Ishikawa (cell line): ENCODE measurements around the gene C1orf198.

Source experiments
- CEBPB ChIP-seq: IDR thresholded peaks from 2 replicates; pipeline ENCODE4 v1.6.1; 2012
- CREB1 ChIP-seq: IDR thresholded peaks from 2 replicates; pipeline ENCODE4 v1.6.1; 2012; ENCODE audit warnings: low read depth
- EGR1 ChIP-seq: IDR thresholded peaks from 2 replicates; pipeline ENCODE4 v1.6.1; 2012
- EP300 ChIP-seq: IDR thresholded peaks from 2 replicates; pipeline ENCODE4 v1.6.1; 2012; ENCODE audit warnings: borderline replicate concordance
- FOXM1 ChIP-seq: IDR thresholded peaks from 2 replicates; pipeline ENCODE4 v1.6.1; 2012; ENCODE audit warnings: low read depth, borderline replicate concordance
- MAX ChIP-seq: IDR thresholded peaks from 2 replicates; pipeline ENCODE4 v1.6.1; 2012
- NFIC ChIP-seq: IDR thresholded peaks from 2 replicates; pipeline ENCODE4 v1.6.1; 2012
- RAD21 ChIP-seq: IDR thresholded peaks from 2 replicates; pipeline ENCODE4 v1.6.1; 2012; ENCODE audit warnings: low read depth
- REST ChIP-seq: IDR thresholded peaks from 2 replicates; pipeline ENCODE4 v1.6.1; 2012; ENCODE audit warnings: low read depth, mild to moderate bottlenecking
- TAF1 ChIP-seq: IDR thresholded peaks from 2 replicates; pipeline ENCODE4 v1.6.1; 2012; ENCODE audit warnings: low read depth, mild to moderate bottlenecking
- TCF12 ChIP-seq: IDR thresholded peaks from 2 replicates; pipeline ENCODE4 v1.6.1; 2012; ENCODE audit warnings: low read depth
- TEAD4 ChIP-seq: IDR thresholded peaks from 2 replicates; pipeline ENCODE4 v1.6.1; 2012
- USF1 ChIP-seq: IDR thresholded peaks from 2 replicates; pipeline ENCODE4 v1.6.1; 2012
- YY1 ChIP-seq: IDR thresholded peaks from 2 replicates; pipeline ENCODE4 v1.6.1; 2012; ENCODE audit warnings: low read depth
- ZBTB7A ChIP-seq: IDR thresholded peaks from 2 replicates; pipeline ENCODE4 v1.6.1; 2012; ENCODE audit warnings: low read depth

Gene C1orf198

GRCh38 chr1:230875370-230875769 lies 7.0 kb upstream of the C1orf198 start:
- no peak for TF ChIP-seq USF1
- no peak for TF ChIP-seq EGR1
- no peak for TF ChIP-seq NFIC
- TF ChIP-seq RAD21 = no peak
- TF ChIP-seq CREB1 = no peak
- TF ChIP-seq MAX = no peak
- no peak for TF ChIP-seq TAF1
- no peak for TF ChIP-seq CEBPB
- TF ChIP-seq EP300 = no peak
- TF ChIP-seq TEAD4 = no peak
- TF ChIP-seq REST = no peak
- no peak for TF ChIP-seq YY1
- no peak for TF ChIP-seq TCF12
- no peak for TF ChIP-seq ZBTB7A
- no peak for TF ChIP-seq FOXM1

GRCh38 chr1:230870916-230871315 lies 2.6 kb upstream of the C1orf198 start:
- TF ChIP-seq MAX (no peak), ZBTB7A (no peak), CREB1 (no peak)

- TF ChIP-seq EGR1 = no peak
- no peak for TF ChIP-seq CEBPB
- TF ChIP-seq TEAD4 = no peak
- TF ChIP-seq NFIC = no peak
- TF ChIP-seq YY1 = no peak
- no peak for TF ChIP-seq REST
- no peak for TF ChIP-seq TCF12
These were observed 1.2 kb upstream of the C1orf198 start for GRCh38 chr1:230869500-230869899.

- peak; percentile 88 for TF ChIP-seq MAX
- peak; percentile 50; the same call in 1 of the 2 replicates for TF ChIP-seq YY1
- TF ChIP-seq USF1 = peak; percentile 74
- TF ChIP-seq TEAD4 = no peak
- no peak for TF ChIP-seq CREB1
- TF ChIP-seq TAF1 = 0 out of 2 replicates have a peak, but pooled peaks have one; percentile 37
These were observed 540 bp upstream of the C1orf198 start for GRCh38 chr1:230868736-230869385.

GRCh38 chr1:230867101-230867902 lies 1.0 kb downstream of the C1orf198 start:
- no peak for TF ChIP-seq EP300
- TF ChIP-seq MAX = no peak
- no peak for TF ChIP-seq TCF12
- no peak for TF ChIP-seq FOXM1
- TF ChIP-seq TEAD4 = no peak
- TF ChIP-seq REST = no peak
- no peak for TF ChIP-seq USF1
- TF ChIP-seq ZBTB7A = no peak
- TF ChIP-seq NFIC = no peak
- TF ChIP-seq RAD21 = no peak
